Effector CD4-positive, alpha-beta T cell (primary cell): ENCODE results near the gene TNFRSF14.
A peak's percentile ranks its signal among the peaks of the same experiment; 100 is the strongest.

Source experiments
- DNase-seq: peaks from one replicate; pipeline ENCODE4 v3.0.0-alpha.2; 2020
- total RNA-seq: gene quantifications from one replicate; lab custom pipeline; 2026; lab: John Stamatoyannopoulos, UW

The TNFRSF14 gene
- 194 reads per million, percentile 92 among the genes with 10 or more reads in this experiment for total RNA-seq

DNA sequence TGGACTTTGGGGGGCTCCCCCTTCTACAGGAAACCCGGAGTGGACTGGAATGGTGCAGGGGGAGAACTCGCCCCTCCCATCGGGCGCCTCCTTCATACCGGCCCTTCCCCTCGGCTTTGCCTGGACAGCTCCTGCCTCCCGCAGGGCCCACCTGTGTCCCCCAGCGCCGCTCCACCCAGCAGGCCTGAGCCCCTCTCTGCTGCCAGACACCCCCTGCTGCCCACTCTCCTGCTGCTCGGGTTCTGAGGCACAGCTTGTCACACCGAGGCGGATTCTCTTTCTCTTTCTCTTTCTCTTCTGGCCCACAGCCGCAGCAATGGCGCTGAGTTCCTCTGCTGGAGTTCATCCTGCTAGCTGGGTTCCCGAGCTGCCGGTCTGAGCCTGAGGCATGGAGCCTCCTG, at the start of gene TNFRSF14:
TNFRSF14 (plus strand) TSS at position 95 of the 401 bp plus-strand sequence; CDS start at position 389, 294 bp downstream.
- peak; percentile 63 for DNase-seq

DNA sequence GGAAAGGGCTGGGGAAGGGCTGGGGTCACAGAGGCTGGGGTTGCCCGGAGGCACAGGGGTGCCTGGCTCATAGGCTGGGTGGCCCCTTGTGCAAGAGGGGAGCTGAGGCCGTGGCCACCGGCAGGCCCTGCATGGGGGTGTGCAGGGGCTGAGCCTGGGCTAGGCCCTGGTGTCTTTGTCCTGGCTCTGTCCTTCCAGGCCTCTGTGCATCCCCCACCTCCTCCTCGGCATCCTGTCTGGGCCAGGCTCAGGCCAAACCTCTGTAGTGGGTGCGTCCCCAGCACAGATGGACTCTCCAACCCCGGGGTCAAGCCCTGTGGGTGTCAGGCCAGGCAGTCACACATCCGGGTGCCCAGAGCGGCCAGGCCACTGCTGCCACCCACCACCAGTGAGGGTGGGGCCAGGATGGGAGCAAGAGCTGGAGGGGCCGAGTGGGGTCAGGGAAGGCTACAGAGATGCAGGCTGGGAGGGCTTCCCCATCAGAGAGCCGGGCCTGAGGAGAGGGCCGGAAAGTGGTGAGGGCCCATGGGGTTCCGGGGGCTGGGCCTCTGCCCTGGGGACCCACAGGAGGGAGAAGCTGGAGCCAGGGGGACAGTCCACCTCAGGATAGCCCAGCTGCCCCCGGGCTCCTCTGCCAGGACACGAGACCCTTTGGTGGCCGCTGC, 49.1 kb upstream of the TNFRSF14 start:
- no peak for DNase-seq

DNA sequence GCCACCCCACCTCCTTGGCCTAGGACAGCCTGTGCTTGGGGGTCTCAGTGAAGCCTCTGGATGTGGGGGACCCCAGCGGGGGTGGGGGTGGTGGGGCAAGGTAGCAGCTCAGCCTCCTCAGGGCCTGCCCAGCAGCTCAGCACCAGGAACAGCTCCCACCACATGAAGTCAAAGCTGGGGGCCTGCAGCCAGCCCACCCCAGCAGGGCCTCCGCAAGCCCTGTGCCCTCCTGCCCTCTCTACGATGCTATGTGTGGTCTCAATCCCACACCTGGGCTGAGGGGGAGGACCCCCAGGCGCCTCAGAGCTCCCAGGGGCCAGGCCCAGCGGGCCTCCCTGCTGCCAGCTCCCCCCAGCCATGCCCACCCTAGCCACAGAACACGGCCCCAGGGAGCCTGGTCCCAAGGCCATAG, 48.4 kb upstream of the TNFRSF14 start:
- DNase-seq: no peak

DNA sequence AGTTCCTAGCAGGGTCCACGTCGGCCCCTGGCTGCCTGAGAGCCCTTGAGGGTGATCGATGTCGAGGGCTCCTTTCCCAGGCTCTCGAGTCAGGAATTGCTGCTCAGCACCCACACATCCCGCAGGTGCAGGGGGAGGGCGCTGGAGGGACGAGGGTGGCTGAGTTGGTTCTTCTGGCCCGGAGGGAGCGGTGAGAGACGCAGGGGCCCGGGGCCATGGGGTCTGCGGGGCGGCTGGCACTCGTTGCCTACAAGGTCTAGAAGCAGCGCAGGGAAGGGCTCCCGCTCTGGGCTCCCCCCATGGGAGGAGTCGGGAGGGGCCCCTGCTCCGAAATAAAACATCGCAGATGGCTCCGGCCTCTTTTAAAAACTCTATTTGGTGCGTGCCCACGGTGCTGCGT, 48.0 kb upstream of the TNFRSF14 start:
- DNase-seq: no peak

DNA sequence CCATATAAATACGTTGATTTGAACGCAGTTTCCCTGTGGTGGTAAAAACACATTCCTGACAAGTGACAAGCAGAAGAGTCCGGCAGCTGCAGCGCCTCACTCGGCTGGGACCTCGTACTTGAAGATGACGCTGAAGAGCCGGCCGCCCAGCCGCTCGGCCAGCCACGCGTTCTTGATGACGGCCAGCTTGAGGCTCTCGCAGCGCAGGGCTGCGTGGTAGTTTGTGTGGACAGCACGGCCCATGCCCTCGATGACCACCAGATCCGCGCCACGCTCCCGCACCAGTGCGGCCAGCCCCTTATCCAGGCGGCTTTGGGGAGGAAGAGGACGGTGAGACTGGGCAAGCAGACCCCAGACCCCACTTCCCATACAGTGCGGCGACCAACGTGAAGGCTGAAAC, 47.4 kb upstream of the TNFRSF14 start:
- DNase-seq: no peak

DNA sequence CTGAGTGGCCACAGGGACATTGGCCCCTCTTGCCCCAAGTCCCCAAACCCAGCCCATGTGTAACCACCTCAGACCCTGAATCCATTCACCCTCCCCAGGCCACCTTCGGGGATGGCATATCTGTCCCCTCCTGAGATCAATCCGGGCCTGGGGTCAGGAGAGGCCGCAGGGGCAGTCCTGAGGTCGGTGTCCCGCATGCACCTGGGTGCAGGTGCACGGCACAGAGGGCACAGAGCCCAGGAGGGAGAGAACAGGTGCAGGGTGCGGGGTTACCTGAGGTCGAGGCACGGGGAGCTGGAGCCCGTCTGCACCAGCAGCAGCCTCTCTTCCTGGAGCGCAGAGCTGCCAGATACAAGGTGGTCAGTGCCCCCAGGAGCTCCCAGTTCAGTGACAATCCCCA, 46.6 kb upstream of the TNFRSF14 start:
- DNase-seq: no peak

DNA sequence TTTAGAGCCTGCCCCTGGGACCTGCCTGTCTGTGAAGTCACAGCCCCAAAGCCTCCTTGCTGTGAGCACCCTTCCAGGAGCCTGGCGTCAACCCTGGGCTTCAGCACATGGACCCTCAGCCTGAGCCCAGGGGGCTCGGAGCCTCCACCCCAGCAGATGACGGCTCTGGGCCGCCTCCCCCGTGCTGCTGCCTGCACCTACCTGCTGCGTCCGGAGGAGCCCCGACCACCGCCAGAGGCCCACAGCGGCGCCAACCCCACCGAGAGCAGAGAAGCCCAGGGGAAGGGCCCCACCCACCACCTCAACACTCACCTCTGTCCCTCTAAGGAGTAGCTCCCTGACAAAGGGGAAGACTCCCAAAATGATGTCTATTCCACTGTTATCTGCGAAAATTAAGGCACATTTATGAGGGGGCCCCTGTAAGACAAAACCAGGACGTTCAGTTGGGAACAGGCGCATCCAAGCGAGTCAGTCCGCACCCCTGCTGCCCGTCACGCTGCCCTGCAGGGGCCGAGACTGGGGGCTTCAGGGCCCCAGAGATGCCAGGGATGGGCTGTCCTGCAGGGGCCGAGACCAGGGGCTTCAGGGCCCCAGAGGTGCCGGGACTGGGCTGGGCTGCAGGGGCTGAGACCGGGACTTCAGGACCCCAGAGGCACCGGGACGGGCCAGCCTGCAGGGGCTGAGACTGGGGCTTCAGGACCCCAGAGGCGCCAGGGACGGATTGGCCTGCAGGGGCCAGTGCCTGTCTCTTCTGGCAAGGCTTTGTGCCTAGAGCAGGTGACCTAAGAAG, 45.6 kb upstream of the TNFRSF14 start:
- no peak for DNase-seq

DNA sequence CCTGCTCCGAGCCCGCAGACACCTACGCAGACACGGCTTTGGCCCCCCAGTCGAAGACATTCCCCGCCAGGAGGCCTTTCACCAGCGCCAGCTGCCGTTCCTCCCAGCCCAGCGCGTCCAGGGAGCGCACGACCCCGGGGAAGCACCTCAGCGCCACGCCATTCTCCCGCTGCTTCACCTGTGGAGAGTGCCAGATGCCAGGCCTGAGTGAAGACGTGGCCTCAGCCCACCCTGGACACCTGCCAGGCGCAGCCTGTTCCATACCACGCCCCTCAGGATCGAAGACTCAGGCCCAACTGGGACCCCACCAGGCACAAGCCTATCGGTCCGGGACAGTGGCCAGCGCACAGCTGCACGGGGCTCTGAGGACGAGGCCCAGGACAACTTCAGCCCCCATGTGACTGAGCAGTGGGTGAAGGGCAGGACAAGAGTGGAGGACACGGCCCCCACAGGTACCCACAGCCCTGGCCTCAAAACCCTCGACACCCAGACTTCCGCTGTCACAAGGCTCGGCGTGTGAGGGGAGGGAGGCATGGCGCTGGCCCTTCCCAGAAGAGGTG, 43.2 kb upstream of the TNFRSF14 start:
- no peak for DNase-seq

DNA sequence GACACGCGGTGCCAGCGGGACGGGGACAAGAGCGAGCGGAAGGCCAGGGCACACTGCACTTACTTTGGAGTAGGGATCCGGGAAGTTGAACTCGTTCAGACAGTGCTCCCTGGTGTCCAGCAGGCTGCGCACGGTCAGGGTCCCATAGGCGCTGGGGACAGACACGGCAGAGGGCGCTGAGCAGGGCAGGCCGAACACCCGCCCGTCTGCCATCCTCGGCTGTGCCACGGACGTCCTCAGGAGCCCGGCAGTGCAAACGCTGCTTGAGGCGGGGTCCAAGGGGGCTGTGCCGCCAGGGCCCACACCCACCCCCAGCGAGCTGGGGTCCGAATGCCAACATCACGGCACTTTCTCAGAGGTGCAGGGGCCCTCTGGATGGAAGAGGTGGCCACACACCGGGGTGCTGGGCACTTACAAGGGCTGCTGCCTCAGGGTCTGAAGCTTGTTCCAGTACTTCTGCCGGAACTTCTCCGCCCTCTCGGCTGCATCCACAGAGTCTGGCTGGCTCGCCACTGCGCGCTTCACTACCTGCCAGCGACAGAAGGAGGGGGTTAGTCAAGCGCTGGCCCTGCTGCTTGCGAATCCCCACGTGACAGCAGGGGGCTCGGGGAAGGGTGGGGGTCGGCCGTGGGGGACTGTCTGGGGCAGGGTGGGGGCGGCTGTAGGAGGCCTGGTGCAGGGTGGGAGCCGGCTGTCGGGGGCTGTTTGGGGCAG, 42.1 kb upstream of the TNFRSF14 start:
- no peak for DNase-seq

DNA sequence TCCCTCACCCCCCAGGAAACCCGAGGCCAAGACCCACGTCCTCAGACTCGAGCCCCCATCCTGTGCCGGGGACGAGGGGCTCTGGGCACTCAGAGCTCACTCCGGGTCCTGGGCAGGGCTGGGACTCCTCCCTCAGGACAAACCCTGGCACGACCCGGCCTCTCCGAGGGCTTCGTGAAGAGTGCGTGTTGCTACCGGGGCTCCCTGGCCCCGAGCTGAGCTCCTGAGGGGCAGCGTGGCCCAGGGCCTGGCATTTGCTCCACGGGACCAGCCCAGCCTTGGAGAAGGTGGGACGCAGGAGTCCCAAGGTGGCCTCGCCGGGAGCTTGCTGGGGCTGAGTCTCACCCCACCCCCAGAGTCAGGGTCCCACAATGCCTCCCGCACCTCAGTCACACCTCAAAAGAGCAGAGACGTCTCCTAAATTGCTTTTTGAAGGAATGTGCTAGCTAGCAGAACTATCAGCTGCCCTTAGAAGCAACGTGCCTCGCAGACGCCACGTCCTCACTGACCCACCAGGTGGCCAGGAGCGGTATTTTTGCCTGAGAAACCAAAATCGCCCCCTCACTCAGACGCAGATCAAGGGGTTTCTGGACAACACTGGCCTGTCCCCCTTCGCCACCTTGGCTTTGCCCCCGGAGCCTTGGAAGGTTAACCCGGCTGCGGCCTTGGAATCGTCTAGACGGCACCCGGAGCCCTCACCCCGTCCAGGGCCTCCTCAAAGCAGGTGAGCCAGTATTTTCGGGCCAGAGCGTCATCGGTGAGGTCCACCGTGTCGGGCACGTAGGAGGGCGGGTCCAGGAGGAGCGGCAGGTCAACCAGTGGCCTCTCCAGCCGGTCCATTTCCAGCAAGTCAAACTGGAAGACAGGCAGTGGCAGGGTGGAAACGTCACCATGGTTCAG, 41.1 kb upstream of the TNFRSF14 start:
- no peak for DNase-seq

DNA sequence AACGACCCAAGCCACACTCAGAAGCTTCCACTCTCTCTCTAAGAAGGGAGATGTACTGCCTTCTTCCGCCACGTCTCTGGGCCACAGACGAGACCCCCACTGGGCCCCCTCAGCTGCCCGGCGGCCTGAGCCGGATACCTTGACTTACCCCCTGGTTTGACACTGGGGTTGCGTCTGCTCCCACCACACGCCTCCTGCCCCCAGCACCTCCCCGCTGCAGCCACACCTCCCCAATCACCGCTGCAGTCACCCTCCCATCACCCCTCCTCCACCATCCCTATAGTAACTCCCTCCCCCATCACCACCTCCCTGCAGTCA, 40.4 kb upstream of the TNFRSF14 start:
- no peak for DNase-seq

DNA sequence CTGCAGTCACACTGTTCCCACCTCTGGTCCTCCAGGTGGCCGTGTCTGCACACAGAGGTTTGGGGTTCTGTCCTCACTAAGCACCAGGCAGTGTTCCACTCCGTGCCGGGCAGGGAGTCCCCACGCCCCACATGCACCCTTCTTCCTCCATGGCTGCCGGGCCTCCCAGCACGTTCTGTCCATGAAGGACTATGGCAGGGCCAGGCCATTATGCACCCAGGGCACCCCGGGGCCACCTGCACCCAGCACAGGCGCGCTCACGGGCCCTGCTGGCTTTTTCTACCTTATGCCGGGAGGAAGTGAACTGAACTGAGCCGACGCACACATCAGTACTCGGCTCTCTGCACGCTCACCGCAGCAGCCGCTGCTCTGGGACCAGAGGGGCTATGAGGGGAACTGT, 40.0 kb upstream of the TNFRSF14 start:
- no peak for DNase-seq

DNA sequence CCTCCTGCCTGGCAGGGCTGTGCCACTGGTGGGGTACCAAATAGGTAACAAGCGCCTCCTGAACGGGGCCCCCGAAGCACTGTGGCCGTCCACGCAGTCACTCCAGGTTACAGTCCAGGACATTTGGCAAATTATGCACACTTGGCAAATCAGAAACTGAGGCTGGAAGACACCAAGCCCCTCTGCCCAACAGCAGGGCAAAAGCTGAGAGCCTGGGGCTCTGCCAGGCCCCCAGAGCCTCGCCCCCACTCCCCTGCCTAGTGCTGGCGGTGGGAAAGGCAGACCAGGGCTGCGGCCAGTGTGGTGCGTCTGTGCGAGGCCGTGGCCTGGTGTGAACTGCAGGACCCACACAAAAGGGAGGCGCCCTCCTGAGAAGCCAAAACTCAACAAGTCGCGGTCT, 39.2 kb upstream of the TNFRSF14 start:
- DNase-seq: no peak

DNA sequence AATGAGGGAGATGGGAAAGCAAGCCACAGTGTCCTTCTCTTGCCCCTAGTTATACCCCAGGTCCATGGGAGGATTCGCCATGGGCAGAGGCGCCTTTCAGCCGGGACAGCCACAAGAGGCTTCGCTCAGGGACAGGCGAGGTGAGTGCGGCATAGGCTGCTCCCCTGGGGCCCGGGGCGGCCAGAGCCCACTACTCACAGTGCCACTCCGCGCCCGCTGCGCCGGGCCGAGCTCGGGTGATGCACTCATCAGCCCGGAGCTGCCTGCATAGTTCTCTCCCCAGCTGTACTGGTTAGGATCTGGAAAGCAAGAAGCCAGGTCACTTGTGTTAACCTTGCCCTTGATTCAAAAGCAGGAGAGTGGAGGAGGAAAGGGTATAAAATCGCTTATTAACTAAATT, 38.2 kb upstream of the TNFRSF14 start:
- no peak for DNase-seq

DNA sequence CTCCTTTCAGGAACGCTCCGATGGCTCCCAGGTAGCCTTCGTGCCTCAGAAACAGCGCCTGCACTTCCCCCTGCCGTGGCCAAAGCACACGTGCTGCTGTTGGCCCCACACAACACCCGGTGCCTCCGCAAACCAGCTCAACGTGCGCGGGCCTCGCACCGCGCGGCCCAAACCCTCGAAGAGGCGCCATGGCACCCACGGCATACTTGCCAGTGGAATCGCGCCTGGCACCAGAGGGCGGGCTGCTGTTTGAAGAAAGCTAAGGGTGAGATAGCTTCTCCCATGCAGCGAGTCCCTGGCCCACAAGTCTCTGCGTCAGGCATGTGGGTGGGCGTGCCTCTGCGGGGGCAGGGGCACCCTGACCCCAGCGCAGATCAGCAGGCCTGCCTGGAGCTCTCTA, 37.6 kb upstream of the TNFRSF14 start:
- DNase-seq: no peak

DNA sequence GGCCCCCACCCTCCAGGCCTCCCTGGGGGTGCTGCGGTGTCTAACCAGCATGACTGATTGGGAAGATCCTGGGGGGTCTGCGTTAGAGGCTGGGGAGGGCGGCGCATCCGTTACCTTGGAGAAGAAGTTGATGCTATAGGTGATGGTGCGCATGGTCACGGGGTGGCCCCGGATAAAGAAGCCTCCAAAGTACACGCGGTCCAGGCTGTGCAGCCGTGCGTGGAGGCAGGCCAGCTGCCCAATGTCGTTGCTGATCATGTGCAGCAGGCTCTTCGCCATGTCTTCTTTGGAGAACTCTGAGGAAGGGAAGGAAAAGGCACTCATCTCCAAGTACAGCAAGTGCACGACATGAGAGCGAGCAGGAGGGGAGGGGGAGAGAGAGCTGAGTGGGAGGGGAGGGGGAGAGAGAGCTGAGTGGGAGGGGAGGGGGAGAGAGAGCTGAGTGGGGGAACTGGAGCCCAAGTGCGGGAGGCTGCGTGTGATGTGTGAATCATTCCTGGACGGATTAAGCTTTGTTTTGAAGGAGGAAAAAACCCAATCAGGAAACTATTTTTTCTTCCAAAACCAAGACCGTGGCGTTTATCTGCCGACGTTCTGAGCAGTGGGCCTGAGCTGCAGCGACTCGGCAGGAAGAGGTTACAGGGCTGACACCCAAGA, 37.0 kb upstream of the TNFRSF14 start:
- no peak for DNase-seq

DNA sequence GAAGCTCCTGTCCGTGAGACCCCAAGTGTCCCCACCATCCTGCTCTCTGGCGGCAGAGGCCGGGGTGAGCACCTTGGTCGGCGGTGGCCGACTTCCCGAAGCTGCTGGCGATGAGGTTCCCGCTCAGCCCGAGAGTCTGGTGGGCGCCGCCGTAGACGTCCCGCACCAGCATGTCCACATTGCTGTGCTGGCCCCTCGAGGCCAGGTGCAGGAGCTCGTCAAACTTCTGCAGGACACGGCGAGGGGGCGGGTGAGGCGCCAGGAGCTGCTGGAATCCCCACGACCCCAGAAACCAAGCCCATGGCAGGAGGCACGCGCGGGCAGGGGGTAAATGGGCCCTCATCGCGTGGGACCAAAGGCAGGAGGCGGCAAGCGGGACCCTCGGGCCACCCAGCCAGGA, 36.4 kb upstream of the TNFRSF14 start:
- DNase-seq: no peak

DNA sequence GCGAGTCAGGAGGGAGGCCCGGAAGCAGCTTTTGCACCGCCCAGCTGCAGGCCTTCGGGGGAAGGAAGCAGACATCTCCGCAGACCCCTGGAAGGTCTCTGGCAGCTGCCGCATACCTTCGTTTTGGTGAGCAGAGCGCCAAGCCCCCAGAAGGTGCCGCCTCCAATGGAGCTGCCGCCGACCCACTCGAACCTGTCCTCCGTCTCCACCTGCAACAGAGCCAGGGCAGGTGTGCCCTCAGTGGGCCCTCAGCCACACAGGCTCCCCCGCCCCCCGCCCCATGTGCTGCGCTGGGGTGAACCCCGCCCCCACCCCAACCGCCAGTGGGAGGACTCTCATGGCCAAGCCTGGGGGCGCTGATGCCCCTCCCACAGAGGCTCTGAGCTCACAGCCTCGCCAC, 36.0 kb upstream of the TNFRSF14 start:
- no peak for DNase-seq

DNA sequence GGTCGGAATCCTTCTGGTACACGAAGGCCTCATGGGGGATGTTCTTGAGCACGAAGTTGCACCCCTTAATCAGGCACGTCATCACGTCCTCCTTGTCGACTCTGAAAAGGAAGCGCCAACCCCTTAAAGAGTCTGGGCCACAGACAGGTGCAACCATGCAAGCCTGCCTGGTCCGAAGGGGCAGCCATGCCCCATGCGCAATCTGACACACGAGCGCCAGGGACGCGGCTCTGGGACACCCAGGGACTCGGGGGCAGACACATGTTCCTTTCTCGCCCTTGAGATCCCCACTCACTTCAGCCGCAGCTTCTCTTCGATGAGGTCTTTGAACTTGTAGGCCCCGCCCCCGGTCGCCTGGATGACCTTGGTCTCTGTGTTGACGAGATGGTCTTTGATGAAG, 35.4 kb upstream of the TNFRSF14 start:
- no peak for DNase-seq

DNA sequence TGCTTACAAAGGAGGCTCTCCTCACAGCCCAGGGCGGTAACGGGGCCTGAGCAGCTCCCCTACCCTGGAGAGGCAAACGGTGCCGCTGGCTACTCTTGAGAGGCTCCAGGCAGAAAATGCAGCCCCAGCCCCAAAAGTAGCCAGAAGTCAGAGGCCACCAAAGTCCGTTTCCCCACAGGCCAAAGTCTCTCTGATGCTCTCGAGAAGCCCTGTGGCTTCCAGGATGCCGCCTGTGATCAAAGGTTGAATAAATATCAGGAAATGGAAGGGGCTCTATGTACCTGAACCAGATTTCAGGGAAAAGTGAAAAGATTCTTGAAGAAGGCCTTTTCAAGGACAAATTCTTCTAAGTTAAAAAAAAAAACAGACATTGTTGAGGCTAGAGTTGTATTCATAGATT, 33.9 kb upstream of the TNFRSF14 start:
- no peak for DNase-seq

DNA sequence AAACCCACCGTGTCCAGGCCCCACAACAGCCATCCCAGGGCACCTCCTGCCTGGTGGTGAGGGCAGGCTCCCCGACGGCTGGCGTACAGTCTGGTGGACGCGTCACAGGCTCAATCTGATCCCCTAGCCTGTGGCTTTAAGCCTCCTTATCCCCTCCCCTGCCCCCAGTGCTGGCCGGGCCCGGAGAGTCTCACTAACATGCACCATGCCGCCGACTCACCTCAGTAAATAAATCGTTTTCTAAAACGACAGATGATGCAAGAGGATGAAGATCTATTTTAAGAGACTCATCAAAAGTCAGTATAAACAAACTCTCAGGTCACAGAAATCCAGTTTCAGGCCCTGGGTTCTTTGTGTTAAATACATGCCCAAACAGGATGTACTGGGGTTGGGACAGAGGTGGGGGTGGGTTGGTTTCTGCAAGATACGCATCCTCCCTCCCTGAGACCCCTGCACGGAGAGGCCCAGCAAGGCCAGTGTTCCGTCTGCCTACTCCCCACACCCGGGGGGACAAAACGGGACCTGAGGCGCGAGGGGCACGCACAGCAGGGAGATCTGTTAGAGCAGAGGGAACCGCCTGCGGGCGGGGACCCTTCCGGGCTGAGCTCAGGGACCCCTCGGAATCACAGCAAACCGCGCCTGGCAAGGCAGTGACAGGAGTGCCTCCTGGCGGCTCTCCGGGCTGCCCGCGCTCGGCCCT, 32.8 kb upstream of the TNFRSF14 start:
- DNase-seq: no peak
